HG02870 (cell line): ENCODE data around the gene IL17B.
"Not testable (repeated sequence)": the region's sequence is repeated elsewhere in the genome, so short reads cannot be mapped to it uniquely, and the experiment has no call there.

Source experiments
- ATAC-seq: cut with Tn5 transposase; IDR thresholded peaks from one replicate; pipeline ENCODE4 v1.9.1; 2021; ENCODE audit warnings: mild to moderate bottlenecking, moderate library complexity; ENCODE audit not compliant: unreplicated experiment

IL17B gene

DNA sequence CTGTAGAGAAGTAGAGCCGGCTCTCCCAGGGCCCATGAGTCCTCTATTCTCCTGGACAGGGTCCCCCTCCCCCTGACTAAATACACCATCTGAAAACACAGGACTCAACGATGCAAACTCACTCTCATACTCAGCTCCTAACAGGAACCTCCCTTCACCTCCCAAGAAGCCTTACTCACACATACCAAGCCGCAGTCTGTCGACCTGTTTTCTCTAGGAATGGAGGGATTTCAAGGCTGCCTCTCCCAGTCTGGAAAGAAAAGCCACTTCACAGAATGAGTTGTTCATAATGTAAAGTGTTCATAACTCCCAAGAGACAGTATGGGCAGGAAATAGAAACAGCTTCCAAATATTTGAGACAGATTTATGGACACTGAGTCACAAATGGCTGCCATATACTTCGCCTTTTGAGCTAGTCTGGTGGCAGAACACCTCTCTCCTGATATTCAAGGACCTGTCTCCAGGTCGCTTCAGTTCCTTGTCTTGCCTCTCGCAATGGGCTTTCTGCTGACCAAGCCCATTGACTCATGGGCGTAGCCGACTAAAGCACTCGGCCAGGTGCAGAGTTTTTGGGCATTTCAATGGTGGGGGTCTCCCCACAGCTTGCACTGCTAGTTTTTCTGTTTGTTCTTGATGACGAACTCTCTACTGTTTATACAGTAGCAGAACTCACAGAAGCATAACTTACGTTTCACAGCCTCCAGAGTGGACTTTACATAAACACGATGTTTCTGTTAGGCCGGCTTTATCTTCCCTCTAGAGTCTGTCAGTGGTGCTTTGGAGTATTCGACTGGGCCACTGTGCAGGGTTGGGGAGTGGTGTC, 25.0 kb upstream of the IL17B start:
- ATAC-seq: no peak

DNA sequence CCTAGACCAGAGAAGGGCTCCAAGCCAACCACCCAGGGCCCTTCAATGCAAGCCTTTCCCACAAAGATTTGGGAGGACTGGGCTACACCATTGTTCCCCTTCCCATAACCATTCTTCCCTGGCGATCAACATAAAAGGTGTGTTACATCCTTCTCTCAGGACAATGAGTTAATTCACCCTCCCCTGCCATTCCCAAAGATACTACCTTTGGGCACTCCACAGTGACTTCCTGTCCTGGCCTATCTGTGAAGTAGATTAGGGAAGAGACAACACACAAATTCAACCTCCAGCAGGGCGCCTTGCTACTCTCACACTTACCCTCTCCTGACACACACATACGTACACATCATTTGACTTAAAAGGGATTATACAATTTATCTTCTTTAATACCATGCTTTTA, 23.2 kb upstream of the IL17B start:
- ATAC-seq: no peak

DNA sequence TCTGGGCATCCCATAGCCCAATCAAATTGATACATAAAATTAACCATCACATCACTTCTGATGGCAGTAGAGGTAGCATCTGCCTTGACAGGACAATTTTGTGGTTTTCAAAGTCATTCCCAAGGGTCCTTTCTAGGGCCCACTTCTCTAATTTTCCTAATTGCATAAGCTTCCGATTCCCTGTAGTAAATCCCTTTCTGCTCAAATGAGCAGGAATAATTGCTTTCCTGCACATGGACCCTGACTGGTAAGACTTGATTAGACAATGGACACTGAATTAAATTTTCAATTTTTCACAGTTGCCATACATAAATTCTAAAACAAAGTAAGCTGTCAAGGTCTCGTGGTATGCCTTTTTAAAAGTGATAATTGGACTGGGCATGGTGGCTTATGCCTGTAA, 22.0 kb upstream of the IL17B start:
- ATAC-seq: no peak

DNA sequence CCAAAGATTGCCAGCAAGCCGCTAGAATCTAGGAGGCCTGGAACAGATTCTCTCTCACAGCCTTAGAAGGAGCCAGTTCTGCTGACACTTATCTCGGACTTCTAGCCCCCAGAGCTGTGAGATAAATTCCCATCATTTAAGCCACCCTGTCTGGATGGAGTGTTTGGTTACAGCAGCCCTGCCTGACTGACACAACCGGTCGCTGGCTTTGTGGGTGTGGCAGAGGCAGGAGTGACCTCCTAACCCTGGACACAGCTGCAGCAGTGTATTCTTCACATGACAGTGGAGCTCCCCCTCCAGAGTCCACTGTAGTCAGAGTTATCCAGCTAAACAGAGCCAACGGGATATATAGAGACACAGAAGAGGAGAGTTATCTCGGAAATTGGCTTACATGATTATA, 21.2 kb upstream of the IL17B start:
- ATAC-seq: no peak

DNA sequence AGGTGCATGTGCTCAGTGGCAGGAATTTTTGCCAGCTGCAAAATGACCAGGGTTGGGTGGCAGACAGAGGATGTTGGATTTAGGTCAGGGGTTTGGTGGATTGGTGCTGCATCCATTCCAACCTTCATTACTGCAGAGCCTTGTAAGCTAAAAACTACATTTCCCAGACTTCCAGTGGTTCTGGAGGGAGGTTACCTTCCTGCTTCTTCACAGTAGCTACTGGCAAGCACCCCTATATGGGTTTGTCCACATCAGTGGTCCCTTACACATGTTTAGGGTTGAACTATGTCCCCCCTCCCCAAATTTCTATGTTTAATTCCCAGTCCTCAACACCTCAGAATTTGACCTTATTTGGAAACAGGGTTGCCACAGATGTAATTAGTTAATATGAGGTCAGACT, 20.7 kb upstream of the IL17B start:
- ATAC-seq: no peak

DNA sequence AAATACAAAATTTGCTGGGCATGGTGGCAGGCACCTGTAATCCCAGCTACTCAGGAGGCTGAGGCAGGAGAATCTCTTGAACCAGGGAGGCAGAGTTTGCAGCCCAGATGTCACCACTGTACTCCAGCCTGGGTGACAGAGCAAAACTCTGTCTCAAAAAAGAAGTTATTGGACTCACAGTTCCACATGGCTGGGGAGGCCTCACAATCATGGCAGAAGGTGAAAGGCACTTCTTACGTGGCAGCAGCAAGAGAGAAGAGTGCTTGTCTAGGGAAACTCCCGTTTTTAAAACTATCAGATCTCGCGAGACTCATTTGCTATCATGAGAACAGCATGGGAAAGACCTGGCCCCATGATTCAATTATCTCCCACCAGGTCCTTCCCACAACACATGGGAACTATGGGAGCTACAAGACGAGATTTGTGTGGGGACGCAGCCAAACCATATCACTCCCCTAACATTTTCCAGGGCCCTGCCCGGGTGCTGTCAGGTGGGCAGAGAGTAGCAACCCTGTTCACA, 19.7 kb upstream of the IL17B start:
- not testable (repeated sequence) for ATAC-seq

DNA sequence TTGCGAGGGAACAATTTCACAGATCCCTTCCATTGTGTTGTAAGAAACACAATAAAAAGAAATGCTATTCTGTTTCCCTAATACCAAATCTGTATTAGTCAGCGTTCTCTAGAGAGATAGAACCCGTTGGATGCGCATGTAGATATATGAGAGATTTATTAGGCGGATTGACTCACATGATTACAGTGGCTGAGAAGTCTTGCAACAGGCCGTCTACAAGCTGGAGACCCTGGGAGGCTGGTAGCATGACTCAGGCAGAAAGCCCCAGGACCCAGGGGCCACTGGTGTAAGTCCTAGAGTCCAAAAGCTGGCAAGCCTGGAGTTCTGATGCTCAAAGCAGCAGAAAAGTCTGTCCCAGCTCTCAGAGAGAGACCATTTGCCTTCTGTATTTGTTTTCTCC, 18.4 kb upstream of the IL17B start:
- no peak for ATAC-seq

DNA sequence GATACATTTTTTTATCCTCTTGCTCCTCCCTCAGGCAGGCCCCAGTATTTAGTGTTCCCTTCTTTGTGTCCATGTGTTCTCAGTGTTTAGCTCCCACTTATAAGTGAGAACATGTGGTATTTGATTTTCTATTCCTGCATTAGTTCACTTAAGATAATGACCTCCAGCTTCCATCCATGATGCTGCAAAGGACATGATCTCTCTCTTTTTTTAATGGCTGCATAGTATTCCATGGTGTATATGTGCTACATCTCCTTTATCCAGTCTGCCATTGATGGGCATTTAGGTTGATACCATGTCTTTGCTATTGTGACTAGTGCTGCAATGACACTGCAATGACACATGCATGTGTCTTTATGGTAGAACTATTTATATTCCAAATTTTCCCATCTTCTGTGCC, 15.9 kb upstream of the IL17B start:
- ATAC-seq: not testable (repeated sequence)

DNA sequence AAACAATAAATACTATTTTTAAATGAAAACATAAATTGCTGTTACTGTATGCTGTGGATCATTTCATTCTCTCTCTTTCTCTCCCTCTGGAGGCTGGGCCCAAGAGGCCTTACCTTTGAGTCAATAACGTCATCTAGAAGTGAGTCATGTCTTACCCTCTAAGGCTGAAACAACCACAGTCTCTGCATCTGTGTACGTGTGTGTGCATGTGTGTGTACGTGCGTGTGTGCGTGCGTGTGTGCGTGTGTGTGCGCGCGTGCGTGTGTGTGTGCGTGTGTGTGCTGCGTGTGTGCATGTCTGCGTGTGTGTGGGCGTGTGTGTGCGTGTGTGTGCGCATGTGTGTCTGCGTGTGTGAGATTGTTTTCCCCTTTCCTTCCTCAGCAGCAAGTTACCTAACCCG, 13.6 kb upstream of the IL17B start:
- ATAC-seq: no peak

DNA sequence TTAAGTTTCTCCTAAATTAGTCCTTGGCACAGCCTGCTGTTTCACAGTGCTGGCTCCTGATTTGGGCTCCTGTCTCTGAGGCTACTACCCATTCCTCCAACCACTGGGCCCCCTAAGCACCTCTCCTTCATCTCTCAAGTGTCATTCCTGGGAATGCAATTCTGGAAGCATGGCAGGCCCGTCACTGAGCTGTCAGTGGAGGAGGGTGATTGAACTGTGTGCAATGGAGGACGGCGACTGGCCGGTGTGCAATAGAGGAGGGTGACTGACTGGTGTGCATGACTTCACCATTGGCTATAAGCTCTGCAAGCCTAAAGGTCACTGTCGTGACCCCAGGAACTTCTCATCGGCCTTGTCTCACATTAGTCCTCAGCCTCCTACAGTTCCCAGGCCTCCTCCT, 12.4 kb upstream of the IL17B start:
- ATAC-seq: no peak

DNA sequence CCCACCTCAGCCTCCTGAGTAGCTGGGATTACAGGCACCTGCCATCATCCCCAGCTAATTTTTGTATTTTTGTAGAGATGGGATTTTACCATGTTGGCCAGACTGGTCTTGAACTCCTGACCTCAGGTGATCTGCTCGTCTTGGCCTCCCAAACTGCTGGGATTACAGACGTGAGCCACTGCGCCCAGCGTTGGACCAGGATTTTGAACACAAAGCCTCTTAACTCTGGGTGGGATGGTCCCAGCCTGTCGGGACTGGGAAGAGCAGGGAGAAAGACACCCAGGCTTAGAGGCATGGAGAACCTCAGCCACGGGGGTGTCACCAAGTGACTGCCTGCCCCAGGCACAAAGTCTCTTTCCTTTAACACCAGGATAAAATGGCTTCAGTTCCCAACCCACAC, 12.0 kb upstream of the IL17B start:
- not testable (repeated sequence) for ATAC-seq

DNA sequence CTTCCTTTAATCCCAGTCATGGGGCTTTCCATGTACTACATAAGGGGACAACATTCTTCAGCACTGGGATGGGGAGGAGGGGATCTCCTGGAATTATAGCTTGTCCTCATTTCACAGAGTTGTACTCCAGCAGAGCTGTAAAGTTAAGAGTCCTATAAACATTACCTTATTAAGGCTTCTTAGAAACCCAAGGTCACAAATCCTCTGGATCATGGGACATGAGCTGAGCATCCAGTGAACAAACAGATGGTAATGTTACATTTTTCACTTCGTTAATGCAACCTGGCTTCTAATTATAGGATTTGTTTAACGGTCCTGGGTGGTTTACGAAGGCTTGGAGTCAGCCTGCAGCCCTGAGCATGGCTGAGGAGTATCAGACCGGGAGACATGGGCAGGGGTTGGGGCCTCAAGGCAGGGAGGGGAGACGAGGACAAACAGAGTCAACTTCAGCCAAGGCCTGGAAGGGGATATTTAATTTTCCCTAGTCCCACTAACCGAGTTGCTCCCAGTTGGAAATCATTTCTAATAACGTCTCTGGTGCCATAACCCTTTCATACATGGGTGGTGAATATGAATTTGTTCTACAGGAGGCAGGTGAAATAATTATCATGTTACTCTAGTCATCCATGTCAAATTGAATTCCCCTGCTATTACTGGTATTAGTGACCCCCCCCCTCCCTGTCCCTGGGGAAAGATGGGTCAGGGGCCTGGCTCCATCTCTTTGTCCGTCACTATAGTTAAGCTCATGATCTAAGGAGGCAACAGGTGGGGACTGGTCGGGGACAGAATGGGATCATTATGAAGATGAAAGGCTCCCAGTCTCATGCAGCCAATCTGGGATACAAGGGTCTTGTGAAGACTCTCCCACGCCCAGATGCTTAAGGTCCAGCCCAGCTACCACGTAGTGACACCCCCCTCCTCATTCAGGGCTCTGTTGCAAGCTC, 10.7 kb upstream of the IL17B start:
- no peak for ATAC-seq

DNA sequence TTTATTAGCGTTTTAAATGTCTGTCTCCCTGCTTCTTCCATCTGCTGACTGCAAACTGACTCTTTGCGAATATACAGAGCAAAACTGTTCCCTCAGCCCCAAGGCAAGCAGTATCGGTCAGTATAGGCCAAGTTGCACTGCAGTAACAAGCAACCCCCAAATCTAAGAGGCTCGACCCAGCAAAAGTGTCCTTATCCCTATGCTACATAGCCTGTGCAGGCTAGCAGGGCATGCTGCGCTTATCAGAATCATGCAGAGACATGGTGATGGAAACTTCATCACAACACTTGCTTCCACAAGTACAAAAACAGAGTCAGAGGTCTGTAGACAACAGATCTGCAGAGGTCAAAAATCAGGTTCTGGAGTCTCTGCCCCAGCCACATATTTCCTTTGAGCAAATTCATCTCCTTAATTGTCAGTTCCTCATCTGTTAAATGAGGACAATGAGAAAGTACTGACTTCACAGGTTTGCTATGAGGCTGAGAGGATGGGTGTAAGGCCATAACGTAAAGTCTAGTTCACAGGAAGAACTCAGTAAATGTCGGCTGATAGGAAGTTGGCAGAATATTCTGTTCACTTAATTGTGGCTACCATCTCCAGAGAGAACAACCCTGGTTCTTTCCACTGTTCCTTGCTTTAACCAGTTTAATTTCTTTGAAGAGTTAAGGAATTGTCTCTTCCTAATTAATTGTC, 9.6 kb upstream of the IL17B start:
- ATAC-seq: no peak

DNA sequence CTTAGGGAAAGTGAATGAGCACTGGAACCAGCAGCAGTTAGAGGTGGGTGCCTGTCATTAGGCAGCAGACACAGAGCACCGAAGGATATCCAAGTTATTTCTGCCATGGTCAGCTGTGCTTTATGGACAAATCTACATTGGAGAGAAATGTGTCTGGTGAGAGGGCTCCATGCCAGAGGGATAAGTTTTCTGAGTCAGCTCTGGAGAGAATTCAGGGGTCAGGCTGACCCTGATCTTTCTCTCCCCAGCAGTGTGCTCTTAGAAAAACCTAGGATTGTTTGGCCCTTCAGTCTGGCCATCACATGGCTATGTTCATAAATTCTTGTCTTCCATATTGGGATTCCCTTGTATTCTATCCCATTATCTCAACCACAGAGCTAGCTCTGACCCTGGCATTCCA, 8.9 kb upstream of the IL17B start:
- ATAC-seq: no peak

DNA sequence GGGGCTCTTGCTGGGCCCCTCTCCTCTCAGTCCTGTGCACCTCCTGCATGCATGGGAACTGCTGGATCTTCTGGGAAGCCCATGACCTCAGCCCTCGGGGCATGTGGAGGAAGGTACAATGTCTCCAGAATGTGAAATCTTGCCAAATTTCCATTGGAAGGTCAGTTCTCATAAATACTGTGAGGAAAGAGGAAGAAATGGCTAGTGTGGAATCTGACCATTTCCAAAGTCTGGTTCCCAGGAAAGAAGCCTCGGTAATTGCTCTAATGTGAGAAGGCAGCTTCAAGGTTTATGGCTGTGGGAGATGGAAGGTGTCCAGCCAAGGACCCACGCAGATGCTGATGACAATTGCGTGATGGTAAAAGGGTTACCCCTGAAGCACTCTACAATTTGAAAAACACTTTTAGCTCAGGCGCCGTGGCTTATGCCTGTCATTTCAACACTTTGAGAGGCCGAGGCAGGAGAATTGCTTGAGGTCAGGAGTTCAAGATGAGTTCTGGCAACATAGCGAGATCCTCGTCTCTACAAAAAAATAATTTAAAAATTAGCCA, 8.1 kb upstream of the IL17B start:
- ATAC-seq: no peak

DNA sequence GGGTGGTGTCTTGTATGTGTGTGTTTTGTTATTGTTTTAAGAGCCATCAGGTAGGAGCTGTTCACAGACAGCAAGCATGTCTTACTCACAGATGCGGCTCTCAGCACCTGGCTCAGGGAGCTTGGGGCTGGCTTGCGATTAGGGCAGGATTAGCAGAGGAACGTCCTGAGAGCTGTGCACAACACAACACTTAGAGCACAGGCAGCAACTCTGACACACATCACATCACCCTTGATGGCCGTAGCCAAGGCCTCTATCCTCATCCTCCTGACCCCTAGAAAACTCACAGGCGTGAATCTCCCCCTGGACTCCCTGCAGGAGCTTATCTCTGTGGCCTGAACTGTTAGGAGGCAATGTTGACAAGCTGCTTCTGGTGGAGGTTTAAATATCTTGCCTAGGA, 7.1 kb upstream of the IL17B start:
- ATAC-seq: no peak

DNA sequence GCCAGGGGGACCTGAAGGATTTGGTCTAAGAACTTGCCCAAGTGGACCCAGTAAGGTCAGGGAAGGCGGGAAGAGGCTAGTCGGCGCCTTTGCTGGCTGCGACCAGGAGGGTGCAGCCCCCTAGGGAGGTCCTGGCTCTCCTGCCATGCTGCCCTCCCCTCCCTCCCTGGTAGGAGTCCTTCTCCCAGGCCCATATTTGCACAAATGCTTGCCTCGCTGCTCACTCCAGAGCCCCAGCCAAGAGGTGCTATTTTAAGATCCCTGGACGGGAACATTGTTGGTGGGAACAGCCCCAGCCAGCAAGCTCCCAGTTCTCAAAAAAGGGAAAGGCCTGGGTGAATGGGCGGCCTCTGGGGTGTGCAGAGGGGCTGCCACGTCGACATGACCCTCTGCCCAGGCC, 4.3 kb upstream of the IL17B start:
- ATAC-seq: no peak

DNA sequence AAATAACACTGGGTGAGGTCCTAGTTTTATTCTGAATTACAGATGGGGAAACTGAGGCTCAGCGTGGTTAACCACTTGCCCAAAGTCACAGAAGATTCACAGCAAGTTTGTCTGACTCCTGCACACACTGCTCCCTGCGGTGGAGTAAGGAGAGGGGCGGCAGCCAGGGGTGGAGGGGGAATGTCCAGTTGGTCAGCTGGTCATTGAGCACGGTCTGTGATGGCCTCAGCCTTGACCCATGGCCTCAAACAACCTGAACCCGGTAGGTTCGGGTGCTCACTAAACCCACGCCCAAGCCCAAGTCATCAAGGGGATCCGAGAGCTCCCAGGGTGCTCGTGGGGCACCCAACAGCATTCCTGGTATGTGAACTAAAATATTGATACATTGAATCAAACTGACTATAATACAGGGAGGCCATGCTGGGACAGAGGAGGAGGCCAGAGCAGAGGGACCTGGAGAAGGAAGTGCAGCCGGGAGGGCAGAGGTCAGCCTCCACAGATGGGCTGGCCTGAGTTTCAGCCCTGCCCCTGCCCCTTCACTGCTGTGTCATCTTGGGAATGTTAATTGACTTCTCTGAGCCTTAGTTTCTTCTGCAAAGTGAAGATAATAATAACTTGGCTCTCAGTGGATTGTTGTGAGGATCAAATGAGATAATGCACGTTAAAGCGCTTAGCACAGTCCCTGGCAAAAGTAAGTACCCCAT, 3.6 kb upstream of the IL17B start:
- ATAC-seq: no peak

DNA sequence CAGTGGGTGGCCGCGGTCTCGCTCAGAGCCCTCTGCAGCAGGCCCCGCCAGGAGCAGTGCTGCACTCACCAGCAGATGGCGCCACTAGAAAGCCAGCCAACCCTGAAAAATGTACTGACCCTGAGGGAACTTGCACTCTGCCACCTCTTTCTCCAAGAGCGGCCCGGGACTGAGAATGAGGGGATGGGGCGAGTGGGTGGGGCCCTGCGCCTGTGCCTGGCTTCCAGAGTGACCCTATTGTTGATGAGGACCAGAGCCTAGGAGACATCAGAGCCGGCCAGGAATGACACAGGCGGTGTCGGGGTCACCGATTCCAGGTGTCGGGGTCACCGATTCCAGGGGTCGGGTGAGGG, 2.9 kb upstream of the IL17B start:
- peak; percentile 80 for ATAC-seq

DNA sequence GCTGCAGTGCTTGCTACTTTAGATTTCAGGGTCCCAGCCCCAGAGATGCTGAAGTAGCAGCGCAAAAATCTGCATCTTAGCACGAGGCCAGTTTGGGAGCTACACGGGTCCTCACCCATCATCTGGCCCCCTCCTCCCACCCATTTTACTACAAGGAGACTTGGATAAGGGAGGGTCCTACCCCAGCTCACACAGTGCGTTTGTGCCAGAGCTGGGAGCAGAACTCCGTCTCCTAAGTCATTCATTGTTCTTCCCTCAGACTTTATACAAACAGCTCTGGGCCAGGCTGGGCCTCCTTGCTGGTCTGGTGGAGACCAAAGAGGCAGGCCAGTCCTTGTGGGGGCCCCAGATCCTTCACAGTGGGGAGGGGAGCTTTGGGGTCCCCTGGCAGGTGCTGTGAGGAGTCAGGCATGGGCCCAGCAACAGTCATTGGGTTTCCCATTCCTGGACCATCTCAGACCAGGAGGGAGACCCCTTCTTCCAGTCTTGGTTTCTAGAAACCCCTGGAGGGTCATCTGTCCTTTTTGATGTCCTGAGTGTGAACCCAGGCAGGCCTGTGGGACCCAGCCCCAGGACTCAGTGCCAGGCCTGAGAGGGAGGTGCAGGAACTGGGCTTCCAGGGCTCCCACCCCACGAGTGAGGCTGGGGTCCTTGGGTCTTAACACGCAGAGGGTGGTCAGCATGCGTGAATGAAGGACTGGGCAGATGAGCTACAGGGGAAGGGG, 2.3 kb upstream of the IL17B start:
- no peak for ATAC-seq
